Central memory CD4-positive, alpha-beta T cell (primary cell): ENCODE data around the gene CREB5.
"Not testable (repeated sequence)": the region's sequence is repeated elsewhere in the genome, so short reads cannot be mapped to it uniquely, and the experiment has no call there.

Experiments
- DNase-seq: peaks from one replicate; pipeline ENCODE4 v3.0.0; 2022

CREB5 gene

DNA sequence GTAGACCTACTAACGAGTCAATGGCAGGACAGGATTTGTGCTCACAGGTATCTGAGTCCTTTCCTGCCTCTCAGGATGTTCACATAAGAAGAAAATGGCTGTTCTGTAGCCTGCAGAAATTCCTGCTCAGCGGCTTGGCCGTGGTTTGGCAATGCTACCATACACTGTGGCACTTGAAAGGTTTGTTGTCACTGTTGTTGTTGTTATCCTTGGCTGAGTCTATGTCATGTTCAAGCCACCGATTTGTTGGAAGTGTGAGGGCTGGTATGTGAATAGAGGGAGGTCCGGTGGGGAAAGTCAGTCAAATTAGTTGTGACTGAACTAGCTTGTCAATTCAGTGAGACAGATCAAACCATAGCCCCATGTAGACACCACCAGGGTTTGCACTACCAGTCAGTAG, 345.9 kb downstream of the CREB5 start:
- DNase-seq: no peak

DNA sequence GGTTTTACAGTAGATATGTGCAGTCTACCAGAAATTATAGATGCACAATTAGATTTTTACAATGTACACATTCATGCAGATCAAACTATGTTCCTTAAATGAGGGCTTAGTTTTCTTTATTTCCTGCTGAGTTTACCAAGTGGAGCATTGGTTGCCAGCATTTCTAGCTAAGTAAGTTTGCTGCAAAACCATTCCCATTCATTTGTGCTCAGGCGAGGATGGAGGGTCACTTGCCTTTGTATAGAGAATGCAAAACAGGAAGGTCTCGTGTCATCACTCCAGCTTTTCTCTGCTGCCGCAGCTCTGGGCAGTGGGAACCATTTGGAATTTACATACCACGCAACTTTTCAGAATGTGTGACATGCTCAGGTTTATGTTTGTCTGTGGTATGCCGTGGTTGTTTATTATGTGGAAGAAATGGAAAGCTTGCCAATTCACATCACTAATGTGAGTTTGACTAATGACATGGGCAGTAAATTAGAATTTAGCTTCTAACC, 347.2 kb downstream of the CREB5 start:
- no peak for DNase-seq

DNA sequence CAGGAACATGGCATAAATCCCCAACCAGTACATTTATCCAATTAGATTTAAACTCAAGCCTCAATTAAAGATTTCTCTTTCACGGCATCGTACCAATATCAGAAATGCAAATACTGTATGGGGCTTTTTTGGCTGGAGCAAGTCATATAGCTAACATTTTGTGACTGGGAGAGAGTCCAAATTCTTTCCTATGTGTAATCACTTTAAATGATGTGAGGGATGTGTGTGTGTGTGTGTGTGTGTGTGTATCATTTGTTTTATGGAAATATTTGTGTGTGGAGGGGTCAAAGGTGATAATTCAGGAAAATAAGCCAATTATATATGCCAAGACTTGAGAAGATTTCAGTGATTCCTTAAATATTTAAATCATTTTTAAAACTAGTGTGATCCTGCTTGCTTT, 349.2 kb downstream of the CREB5 start:
- DNase-seq: no peak

DNA sequence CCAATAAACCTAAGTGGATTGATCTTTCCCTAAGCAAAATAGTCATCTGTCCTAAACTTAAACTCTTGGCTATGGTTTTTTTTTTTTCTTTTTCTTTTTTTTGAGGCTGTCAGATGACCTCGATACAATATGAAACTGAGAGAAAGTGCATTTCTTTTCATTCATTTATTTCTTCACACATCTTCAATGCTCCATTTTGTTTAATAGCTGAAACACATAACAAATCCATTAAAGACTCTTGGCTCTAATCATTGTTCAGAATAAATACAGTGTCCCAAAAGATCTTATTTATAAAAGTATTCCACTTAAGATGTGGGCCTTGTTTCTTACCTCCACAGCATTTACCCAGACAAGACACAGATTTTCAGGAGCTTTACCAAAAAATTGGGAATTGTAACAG, 350.3 kb downstream of the CREB5 start:
- no peak for DNase-seq

DNA sequence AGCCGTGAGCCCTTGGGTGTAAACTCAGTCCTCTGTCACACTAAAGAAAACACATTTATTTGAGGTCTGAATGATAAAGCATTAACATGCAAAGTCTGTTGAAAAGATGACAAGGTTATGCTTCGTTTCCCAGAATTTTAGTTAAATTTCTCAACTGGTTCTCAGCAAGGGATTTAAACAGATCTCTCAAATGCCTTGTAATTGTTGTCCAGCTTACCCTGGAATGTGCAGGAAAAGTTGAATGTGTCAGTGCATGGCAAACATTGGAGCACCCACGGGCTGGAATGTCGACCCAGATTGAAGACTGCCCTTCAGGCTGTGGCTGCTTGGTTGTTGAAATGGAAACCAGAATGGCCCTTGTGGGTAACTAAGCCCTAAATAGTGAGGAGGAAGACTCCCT, 354.0 kb downstream of the CREB5 start:
- DNase-seq: no peak

DNA sequence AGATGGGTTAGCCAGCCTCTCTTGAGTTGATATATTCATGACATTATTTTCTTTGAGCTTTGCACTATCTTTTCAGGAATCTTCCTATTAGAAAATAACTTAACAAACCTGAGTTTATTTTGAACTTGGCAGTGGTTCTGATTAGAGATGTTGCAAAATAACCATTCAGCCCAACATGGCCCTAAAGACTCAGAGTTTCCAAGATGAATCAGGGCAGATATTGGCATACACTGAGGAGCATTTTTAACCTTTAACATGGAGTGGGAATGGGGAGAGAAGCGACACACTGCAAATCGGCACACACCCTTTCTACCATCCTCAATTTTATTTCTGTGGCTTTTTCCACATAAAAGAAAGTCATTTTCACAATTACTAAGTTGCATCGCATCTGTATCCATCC, 355.0 kb downstream of the CREB5 start:
- DNase-seq: no peak

DNA sequence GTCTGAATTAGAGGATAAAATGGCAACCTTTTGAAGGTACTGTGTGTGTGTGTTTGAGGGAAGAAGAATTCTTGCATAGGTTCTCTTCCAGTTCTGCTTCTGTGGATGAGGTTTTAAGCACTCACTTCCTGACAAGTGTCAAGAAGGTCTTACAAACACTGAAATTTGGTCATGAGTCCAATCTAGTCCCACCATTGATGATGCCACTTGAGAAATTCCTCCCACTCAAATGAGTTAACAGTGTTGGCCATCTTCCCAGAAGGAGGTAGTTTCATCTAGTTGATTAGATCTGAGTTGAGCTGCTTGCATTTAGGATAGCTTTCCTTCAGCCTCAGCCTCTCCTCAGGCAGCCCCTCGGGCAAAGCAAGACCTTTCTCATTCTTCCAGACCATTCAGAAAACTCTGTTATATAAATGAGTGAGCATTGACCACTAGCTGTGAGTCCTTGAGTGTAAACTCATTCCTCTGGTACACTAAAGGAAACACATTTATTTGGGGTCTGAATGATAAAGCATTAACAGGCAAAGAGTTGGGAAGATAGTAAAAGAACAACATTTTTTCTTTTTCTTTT, 356.3 kb downstream of the CREB5 start:
- DNase-seq: no peak

DNA sequence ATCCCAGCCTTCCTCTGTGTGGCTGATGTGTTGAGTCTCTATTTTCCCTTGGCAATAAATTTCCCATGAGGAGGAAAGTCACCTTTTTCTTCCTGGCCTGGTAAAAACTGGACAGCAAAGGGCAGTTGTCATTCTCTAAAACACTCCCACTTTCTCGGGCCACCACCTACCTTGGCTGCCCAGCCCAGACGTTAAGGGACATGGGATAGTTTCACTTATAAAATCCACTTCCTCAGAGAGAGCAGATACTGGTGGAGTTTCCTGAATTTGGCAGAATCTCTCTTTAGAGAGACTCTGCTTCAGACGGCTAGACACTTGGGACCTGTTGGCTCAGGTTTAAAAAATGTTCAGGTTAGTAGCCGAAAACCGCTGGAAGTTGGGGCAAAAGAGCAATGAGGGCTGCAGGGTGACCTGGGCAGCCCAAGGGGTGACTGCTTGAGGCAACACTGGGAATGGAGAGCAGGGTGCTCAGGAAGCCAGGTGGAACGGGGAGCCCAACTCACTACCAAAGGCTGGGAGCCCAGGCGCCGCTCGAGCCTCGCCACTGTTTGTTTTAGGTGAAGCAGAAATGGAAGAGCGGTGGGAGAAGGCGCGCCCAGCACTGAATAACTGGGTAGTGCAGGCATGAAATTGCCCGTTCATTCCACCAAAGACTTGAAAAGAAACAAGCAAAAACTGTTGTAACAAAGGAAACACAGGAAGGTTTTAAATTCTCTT, 359.7 kb downstream of the CREB5 start:
- DNase-seq: no peak

DNA sequence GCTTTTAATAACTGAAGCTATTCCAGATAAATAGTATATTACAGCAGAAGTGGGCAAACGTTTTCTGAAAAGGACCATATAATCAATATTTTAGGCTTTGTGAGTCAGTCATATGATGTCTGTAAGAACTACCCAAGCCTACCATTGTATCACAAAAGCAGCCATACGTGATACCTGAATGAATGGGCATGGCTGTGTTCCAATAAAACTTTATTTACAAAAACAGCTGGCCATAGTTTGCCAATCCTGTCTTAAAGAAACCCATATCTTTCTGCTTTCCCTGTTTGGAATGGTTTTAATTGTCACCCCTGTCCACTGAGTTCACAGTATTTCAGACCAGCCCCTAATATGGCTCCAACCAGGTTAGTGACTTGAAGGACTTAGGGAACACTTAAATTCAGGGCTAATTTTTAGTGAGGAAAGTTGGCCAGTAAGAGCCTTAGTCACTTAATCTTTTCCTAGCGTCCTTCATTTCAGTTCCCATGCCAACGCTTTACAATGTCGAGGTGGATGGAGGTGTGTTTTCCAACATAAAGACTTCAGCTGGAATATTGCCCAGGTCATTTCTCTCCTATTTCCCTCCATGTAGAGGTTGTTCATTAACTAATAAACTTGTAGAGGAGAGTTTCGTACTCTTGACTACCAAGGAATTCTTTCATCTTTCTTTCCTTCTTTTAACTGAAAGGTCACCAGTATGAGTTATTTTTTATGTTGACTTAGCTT, 361.3 kb downstream of the CREB5 start:
- no peak for DNase-seq

DNA sequence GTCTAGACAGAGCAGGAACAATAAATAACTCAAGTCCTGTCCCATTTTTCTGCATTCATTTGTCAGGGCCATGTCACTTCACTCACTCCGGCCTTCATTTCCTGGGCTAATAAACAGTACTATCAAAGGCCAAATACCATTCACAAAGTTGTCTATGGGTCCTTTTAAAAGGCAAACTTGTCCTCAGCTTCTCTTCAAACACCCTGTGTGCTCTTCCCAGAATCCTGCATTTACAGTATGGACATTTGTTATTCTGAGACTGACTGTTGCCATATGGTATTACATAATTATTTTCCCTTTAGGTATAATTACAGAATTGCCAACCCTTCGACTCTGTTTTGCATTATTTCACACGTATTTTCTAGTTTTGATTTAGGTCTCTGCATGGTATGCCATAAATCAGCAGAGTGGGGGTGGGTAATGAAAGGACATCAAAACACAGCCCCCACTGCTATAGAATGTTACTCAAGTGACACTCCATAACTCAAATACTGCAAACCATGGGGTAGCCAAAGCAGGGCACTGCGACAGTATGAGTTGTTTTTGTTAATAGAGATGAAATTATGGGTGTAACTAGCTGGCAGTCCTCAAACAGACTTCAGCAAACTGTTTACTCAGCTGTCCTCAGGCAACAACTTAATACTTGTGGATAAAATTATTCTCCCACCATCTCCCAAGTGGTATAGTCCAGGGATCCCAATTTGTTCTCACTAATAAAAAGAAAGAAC, 362.1 kb downstream of the CREB5 start:
- no peak for DNase-seq

DNA sequence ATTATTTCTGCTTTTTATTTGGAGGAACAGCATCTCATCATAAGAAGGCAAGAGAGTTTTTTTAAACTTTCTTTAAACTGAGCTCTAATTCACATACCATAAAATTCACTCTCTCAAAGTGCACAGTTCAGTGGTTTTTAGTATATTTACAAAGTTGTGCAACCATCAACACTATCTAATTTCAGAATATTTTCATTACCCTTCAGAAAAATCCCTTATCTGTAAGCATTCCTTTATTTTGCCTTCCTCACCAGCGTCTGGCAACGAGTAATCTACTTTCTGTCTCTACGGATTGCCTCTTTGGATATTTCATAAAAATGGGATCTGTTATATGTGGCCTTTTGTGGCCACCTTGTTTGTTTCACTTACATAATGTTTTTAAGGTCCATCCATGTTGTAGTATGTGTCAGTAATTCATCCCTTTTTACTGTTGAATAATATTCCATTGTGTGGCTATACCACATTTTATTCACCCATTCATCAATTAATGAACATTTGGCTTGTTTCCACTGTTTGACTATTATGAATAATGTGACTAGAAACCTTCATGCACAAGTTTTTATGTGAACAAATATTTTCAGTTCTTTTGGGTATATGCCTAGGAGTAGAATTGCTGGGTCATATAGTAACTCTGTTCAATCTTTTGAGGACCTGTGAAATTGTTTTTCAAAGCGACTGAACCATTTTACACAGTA, 364.3 kb downstream of the CREB5 start:
- no peak for DNase-seq

DNA sequence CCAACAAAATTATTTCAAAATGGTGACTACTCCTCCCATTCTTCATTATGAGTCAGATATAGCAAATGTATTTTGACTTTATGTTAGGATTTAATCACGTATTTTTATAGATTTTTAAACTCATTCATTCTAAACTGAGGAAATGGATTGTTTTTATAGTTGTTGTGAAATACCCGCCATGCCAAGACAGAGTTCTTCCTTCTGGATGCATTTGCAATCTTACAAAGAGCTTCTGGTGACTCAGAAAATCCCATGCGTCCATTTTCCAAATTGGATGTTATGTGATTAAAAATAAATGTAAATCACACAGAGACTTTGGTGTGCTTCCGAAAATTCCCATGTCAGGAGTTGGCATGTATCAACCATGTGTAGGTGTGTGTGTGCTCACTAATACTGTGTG, 366.5 kb downstream of the CREB5 start:
- DNase-seq: no peak

DNA sequence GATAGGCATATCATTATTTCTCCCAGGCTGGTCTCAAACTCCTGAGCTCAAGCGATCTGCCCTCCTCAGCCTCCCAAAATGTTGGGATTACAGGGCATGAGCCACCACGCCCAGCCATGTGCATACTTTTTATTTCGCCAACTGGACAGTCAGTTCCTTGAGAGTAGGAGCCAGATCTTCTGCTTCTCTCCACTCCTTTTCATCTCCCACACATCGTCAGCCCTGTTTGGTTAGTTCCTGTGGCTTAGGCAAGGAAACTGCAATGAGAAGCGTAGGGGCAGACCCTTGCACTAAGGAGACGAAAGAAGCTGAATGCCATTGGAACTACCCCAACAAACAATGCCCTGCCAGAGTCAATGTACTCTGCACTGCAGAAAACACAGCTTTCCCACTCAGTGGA, 367.6 kb downstream of the CREB5 start:
- DNase-seq: no peak

DNA sequence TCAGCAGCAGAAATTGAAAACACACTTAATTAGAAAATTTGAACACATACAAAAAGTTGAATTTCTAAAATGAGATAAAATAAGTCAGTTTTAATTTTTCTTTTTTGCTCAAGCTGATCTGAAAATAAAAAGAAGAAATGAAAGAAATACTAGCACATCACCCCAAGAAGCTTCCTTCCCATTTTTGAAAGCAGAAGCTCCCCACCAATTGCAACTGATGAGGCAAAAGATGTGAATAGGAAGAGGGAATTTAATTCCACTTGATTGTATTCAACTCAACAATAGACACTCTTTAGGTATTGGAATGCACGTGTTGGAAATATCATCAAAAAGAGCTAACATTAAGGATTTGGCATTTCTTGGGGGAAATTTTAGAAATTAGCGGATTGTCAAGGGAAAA, 370.0 kb downstream of the CREB5 start:
- no peak for DNase-seq

DNA sequence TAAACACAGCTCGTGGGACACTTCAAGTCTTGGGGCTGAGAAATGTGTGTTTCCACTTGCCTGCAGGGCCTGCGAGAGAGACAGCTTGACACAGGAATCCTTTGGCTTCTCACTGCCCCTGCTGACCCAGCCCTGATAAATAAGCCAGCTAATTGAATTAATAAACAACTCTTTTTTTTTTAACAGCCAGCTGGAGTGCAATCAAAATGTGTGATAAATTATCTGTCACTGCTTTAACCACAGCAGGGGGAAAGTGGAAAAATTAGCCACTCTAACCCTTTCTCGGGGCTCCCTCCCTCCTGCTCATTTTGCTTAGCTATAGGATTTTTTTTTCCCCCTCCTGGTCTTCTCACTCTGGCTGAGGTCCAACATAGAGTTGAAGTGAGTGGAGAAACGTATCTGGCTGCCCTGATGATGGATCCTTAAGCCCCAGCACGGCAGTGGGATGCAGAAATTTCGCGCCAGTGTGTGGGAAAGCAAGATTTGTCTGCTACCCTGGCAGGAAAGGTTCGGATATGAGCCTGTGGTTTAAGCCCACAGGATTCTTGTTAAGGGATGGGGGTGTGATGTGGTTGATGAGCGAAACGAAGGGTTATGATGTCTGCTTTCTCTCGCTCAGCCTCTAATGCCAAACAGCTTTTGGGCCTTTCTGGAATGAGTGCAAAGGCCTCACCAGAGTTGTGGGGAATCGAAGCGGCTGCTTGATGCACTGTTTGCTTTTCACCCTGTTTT, 372.0 kb downstream of the CREB5 start:
- DNase-seq: no peak

DNA sequence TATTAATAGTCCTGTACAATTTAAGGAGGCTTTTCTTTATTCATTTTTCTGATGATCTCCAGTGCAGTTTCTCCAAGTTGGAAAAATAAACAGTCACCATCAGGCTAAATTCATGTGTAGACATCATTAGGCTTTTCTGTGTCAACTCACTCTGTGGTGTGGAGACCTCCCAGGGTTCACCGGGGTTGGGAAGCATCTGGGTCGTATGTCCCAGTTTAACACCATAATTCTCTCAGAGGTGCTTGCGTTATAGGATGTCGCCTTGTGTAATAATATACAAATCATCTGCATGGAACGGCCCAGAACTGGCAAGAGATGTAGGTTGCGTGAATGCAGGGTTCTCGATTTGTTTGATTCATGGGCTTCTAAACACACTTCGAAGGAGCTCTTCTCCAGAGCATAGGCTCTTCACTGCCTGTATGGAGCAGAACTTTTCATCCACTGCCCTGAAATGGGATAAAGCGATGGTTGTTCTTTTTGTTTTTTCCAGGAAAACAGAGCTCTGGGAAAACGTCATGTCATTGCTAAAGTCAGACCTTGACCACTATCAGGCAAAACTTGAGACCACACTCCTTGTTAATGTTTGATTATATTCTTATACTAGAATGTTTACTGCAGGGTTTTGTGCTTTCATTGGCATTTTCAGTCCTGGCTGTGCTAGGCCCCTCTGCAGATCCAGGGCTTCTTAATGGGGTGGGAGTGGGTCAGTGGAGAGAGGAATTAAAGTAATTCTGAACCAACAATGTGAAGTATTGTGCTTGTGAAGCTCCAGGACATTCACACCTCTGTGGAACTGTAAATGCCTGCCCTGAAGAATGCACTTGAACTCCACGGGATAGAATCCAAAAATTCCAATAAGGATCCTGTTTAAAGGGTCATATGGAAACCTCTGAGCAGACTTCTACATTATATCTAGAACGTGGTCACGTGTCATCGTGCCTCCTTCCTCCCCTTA, 373.0 kb downstream of the CREB5 start:
- no peak for DNase-seq

DNA sequence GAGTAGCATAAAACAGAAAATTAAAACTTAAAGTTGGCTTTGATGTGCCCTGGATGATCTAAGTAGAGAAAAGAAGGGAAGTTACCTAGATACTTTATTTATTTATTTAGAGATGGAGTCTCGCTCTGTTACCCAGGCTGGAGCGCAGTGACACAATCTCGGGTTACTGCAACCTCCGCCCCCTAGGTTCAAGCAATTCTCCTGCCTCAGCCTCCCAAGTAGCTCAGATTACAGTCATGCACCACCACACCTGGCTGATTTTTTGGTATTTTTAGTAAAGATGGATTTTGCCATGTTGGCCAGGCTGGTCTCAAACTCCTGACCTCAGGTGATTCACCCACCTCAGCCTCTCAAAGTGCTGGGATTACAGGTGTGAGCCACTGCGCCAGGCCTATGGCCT, 373.8 kb downstream of the CREB5 start:
- not testable (repeated sequence) for DNase-seq

DNA sequence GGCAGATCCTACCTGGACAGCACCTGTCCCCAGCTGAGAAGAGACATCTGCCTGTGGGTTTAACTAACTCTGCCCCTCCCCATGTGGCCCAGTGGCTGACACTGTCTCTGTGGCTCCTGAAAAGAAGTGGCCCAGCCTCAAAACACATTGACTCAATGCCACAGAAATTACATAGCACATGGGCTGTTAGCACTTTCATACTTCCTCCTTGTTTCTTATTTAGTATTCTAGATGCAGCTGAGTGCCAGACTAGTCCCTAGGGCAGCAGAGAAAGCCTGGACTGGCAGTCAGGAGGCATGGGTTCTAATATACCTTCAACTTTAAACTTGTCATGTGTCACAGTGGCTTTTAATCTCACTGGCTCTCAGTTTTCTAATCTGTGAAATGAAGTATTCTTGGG, 374.8 kb downstream of the CREB5 start:
- no peak for DNase-seq

DNA sequence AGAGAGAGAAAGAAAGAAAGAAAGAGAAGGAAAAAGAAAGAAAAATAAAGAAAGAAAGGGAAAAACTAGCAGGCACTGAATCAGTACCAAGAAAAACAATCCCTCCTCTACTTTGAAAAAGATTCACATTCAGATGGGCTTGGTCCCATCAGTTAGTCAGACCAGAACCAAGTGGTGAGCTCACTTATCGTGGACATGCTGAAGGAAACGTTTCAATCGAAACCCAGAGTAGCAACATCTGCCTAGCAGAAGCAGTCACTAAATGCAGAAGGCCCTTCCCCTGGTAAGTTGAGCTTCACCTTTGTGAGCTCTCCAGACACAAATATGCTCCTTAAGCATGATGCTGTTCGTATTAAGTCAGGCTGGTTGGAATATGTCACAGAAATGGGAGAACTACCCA, 378.1 kb downstream of the CREB5 start:
- DNase-seq: no peak

DNA sequence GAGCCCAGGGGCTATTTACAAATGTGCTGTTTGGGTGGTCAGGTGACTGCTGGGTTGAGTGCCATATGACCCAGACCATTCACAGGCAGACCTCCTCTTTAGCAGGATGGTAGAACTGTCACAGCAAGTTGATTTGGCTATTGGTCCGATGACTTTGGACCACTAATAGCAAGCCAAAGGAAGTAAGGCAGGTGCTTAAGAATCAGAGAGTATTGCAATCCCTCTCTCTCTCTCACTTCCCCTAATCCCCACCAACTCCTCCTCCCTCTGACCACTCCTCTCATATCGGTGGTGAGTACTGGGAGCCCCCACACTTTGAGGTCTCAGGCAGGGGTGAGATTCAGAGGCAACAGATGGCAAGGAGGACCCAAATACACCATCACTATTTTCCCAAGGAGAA, 380.5 kb downstream of the CREB5 start:
- no peak for DNase-seq
